ENCODE data around the gene EIF4EBP2. TPM values are rescaled to one million over a fixed set of nuclear protein-coding genes. Genes with fewer than 3 reads are reported as not detected.

EIF4EBP2 gene
- polyA plus RNA-seq, 2 of the 4 experiments (the other 2 are of a cell fraction), result 13.0 to 15.4 TPM

DNA sequence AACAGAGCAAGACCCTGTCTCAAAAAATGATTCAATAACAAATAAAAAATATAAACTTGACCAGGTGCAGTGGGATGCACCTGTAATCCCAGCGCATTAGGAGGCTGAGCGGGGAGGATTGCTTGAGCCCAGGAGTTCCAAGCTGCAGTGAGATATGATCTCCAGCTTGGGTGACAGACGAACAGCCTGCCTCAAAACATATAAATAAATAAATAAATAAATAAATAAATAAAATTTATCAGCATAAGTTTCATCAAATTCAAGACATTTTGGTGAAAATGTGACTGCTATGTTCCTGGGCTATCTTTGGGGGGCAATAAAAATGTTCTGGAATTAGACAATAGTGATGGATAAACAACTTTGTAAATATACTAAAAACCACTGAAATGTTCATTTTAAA lies 4.8 kb upstream of the EIF4EBP2 start:
- CTCF ChIA-PET, result interaction anchor here (1.4 to 2.2 kb wide), 2 partner anchors 11 to 35 kb away, joined by 5 to 9 read pairs; no protein-coding TSS in a partner anchor
- ATAC-seq, result no peak

DNA sequence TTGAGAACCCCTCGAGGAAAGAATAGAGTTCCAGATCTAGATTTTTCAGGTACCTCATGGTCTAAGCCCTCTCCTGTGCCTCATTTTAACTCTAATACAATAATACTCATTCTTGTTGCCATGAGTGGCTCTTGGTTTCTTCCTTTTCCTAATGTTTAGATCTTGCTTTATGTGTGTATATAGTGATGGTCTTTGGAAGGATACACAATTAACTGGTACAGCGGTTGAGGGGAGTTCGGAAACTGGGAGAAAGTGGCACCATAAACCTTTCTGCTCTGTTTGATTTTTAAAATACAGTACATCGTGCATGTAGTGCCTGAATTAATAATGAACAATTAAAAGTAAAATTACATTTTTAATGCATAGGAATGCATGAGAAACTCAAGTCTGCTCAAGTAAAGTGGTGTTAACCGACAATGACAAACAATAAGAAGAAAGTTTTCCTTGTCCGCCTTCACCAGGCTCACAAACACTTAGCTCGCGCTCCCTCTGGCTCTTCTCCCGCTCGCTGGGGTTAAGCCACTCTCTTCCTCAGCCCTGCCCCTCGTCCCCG lies 386 bp upstream of the EIF4EBP2 start:
- FAIRE-seq (no peak), ATAC-seq (peak; percentile 2 to 89; a peak in 3 of 6 replicates), DNase-seq (ENCODE audit: low read depth in 1 of 2, low spot score in 1 of 2) (no peak)
- Histone ChIP-seq H3K4me1 (peaks cover 15% of the 10 kb centered on the region), H3K9me3 (no peaks in the 10 kb centered on the region), H3K4me2 (peak overlapping the region; percentile 97), H3K27ac (peak overlapping the region; percentile 47 to 92), H3K4me3 (peak overlapping the region; percentile 58)
- ChIA-PET POLR2A (interaction anchor here (0.6 to 1.7 kb wide), 16 partner anchors 9 to 257 kb away, joined by 3 to 9 read pairs (median 3); partner anchors contain the start of genes PPA1, SAR1A and TYSND1), CTCF (interaction anchor here (0.6 to 2.8 kb wide), 11 partner anchors 16 to 287 kb away, joined by 3 to 15 read pairs (median 4); partner anchors contain the start of gene LRRC20)
- WGBS (ENCODE audit: missing lambda C conversion rate), result 3% methylated on average over 10 of the region's 12 CpGs
- TF ChIP-seq, protein P1, sequence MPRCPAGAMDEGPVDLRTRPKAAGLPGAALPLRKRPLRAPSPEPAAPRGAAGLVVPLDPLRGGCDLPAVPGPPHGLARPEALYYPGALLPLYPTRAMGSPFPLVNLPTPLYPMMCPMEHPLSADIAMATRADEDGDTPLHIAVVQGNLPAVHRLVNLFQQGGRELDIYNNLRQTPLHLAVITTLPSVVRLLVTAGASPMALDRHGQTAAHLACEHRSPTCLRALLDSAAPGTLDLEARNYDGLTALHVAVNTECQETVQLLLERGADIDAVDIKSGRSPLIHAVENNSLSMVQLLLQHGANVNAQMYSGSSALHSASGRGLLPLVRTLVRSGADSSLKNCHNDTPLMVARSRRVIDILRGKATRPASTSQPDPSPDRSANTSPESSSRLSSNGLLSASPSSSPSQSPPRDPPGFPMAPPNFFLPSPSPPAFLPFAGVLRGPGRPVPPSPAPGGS (IDR thresholded peaks at IDR 0.05), result no peak
- TF ChIP-seq NFE2L2 (conservative IDR thresholded peaks at IDR 0.05; ENCODE audit: low read length) (no peak), HOXB13 (CRISPR knock-in tag; IDR thresholded peaks at IDR 0.05; ENCODE audit: low read depth) (no peak), HDAC2 (IDR thresholded peaks at IDR 0.05) (no peak), KDM1A (IDR thresholded peaks at IDR 0.05; ENCODE audit: low read depth) (no peak), CHD2 (IDR thresholded peaks at IDR 0.05; ENCODE audit: low read length, partially characterized antibody) (no peak), NPAS2 (CRISPR knock-in tag; IDR thresholded peaks at IDR 0.05; ENCODE audit: borderline replicate concordance) (no peak), FOXS1 (CRISPR knock-in tag; IDR thresholded peaks at IDR 0.05) (no peak)
- TF ChIP-seq, protein P2, sequence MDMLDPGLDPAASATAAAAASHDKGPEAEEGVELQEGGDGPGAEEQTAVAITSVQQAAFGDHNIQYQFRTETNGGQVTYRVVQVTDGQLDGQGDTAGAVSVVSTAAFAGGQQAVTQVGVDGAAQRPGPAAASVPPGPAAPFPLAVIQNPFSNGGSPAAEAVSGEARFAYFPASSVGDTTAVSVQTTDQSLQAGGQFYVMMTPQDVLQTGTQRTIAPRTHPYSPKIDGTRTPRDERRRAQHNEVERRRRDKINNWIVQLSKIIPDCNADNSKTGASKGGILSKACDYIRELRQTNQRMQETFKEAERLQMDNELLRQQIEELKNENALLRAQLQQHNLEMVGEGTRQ (IDR thresholded peaks at IDR 0.05), result no peak
- TF ChIP-seq, protein P3, sequence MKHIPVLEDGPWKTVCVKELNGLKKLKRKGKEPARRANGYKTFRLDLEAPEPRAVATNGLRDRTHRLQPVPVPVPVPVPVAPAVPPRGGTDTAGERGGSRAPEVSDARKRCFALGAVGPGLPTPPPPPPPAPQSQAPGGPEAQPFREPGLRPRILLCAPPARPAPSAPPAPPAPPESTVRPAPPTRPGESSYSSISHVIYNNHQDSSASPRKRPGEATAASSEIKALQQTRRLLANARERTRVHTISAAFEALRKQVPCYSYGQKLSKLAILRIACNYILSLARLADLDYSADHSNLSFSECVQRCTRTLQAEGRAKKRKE (CRISPR knock-in tag; IDR thresholded peaks at IDR 0.05; ENCODE audit: low read depth), result no peak

More for the DNA sequence above, 4.8 kb upstream of the EIF4EBP2 start:
- Histone ChIP-seq H3K4me1 (peaks cover 3% of the 10 kb centered on the region; the same call in 1 of the 3 replicates), H3K4me3 (no peak overlapping the region), H3K27ac (no peak overlapping the region), H3K4me2 (no peak overlapping the region), H3K9me3 (no peaks in the 10 kb centered on the region)
- POLR2A ChIA-PET, result interaction anchor here (0.6 kb wide), 1 partner anchor 21 kb away, joined by 3 read pairs; no protein-coding TSS in a partner anchor
- WGBS (ENCODE audit: missing lambda C conversion rate), result 77% methylated on average over 3 of the region's 3 CpGs
- DNase-seq (ENCODE audit: low read depth in 1 of 2, low spot score in 1 of 2) (no peak), FAIRE-seq (no peak)
- TF ChIP-seq HOXB13 (CRISPR knock-in tag; IDR thresholded peaks at IDR 0.05; ENCODE audit: low read depth) (no peak), RFX5 (IDR thresholded peaks at IDR 0.05) (no peak), RCOR1 (IDR thresholded peaks at IDR 0.05; ENCODE audit: low read depth, low read length) (no peak)
- TF ChIP-seq, protein P4, sequence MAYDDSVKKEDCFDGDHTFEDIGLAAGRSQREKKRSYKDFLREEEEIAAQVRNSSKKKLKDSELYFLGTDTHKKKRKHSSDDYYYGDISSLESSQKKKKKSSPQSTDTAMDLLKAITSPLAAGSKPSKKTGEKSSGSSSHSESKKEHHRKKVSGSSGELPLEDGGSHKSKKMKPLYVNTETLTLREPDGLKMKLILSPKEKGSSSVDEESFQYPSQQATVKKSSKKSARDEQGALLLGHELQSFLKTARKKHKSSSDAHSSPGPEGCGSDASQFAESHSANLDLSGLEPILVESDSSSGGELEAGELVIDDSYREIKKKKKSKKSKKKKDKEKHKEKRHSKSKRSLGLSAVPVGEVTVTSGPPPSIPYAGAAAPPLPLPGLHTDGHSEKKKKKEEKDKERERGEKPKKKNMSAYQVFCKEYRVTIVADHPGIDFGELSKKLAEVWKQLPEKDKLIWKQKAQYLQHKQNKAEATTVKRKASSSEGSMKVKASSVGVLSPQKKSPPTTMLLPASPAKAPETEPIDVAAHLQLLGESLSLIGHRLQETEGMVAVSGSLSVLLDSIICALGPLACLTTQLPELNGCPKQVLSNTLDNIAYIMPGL (CRISPR knock-in tag; IDR thresholded peaks at IDR 0.05; ENCODE audit: borderline replicate concordance), result no peak

DNA sequence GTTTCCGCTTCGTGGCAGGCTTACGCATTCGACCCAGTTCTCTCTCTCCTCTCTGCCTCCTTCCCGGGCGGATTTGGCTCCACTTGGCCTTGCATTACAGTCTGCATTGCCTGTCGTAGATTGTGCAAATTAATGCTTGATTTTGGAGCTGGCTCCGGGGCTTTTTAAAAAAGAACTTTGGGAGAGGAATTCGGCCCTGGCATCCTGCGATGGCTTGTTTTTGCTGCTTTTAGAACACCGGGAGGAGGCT lies 767 bp downstream of the EIF4EBP2 start:
- FAIRE-seq (no peak), DNase-seq (ENCODE audit: low read depth in 1 of 2, low spot score in 1 of 2) (no peak), ATAC-seq (peak; percentile 16; a peak in 4 of 6 replicates)
- H3K4me1 ChIP-seq, result peaks cover 15% of the 10 kb centered on the region
- no peaks in the 10 kb centered on the region for H3K9me3 ChIP-seq
- H3K4me2 ChIP-seq, result peak overlapping the region; percentile 97
- peak overlapping the region; percentile 58 for H3K4me3 ChIP-seq
- WGBS (ENCODE audit: missing lambda C conversion rate), result 1% methylated on average over 8 of the region's 11 CpGs
- ChIA-PET CTCF (interaction anchor here (0.8 to 2.8 kb wide), 12 partner anchors 14 to 185 kb away, joined by 3 to 15 read pairs (median 4); partner anchors contain the start of gene LRRC20), POLR2A (interaction anchor here (0.6 to 1.7 kb wide), 4 partner anchors 23 to 234 kb away, joined by 3 to 9 read pairs (median 4); partner anchors contain the start of gene SAR1A)
- peak overlapping the region; percentile 75 to 92 for H3K27ac ChIP-seq
- TF ChIP-seq, protein P3 (CRISPR knock-in tag; IDR thresholded peaks at IDR 0.05; ENCODE audit: low read depth), result no peak
- no peak for TF ChIP-seq FOXS1 (CRISPR knock-in tag; IDR thresholded peaks at IDR 0.05)
- no peak for TF ChIP-seq NFE2L2 (conservative IDR thresholded peaks at IDR 0.05; ENCODE audit: low read length)
- no peak for TF ChIP-seq HDAC2 (IDR thresholded peaks at IDR 0.05)
- TF ChIP-seq BHLHE40 (IDR thresholded peaks at IDR 0.05; ENCODE audit: low read depth, low read length), result no peak
- no peak for TF ChIP-seq RCOR1 (IDR thresholded peaks at IDR 0.05; ENCODE audit: low read depth, low read length)
- TF ChIP-seq EP300 (IDR thresholded peaks at IDR 0.05), result no peak
- TF ChIP-seq ZFP36 (IDR thresholded peaks at IDR 0.05; ENCODE audit: borderline replicate concordance, partially characterized antibody), result no peak
- TF ChIP-seq POLR2A (IDR thresholded peaks at IDR 0.05; ENCODE audit: low read length), result no peak
